HG03066 (cell line): ENCODE data around the gene PPP1R9A.

Source experiments
- ATAC-seq: cut with Tn5 transposase; IDR thresholded peaks from one replicate; pipeline ENCODE4 v1.9.1; 2021; ENCODE audit warnings: low read depth; ENCODE audit not compliant: unreplicated experiment

Gene PPP1R9A

DNA sequence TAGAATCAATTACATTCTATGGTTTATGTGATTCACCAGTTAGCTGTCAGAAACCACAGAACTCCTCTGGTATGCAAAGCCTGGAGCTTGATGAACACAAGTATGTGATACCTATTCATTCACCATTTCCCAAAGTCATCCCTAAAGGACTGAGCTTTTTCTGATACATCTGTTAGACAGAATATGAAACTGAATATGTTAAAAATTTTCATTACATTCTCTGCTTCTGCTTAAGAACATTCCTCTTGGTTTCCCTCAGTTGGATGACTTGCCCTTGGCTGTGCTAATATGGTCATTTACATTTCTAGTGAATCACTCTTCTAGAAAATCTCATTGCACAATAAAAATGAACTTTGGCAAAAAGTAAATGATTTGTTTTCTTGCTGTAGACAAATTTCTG, 427.7 kb downstream of the PPP1R9A start:
- ATAC-seq: no peak

GRCh38 chr7:95338832-95339231, 431.4 kb downstream of the PPP1R9A start:
- ATAC-seq: no peak

GRCh38 chr7:95340491-95340890, 433.1 kb downstream of the PPP1R9A start:
- no peak for ATAC-seq

GRCh38 chr7:95342029-95342428, 434.6 kb downstream of the PPP1R9A start:
- no peak for ATAC-seq

- no peak for ATAC-seq
Observed at GRCh38 chr7:95342642-95343307, 435.4 kb downstream of the PPP1R9A start.
